22Rv1 (cell line): ENCODE measurements around the gene AP3S2.
"Not testable (repeated sequence)": the region's sequence is repeated elsewhere in the genome, so short reads cannot be mapped to it uniquely, and the experiment has no call there.

Experiments used
- H3K27ac ChIP-seq: fragments of 450-650 bp; 2 replicates; pipeline ENCODE4 v1.5.1; 2017
- ZFX ChIP-seq: fragments of 450-650 bp; IDR thresholded peaks from 2 replicates; pipeline ENCODE4 v1.6.1; 2017; ENCODE audit warnings: antibody characterized with exemption, borderline replicate concordance
- TF ChIP-seq, protein P1 (sequence below): fragments of 450-650 bp; IDR thresholded peaks from 2 replicates; pipeline ENCODE4 v1.5.1; 2017; ENCODE audit warnings: mild to moderate bottlenecking

Gene AP3S2

DNA sequence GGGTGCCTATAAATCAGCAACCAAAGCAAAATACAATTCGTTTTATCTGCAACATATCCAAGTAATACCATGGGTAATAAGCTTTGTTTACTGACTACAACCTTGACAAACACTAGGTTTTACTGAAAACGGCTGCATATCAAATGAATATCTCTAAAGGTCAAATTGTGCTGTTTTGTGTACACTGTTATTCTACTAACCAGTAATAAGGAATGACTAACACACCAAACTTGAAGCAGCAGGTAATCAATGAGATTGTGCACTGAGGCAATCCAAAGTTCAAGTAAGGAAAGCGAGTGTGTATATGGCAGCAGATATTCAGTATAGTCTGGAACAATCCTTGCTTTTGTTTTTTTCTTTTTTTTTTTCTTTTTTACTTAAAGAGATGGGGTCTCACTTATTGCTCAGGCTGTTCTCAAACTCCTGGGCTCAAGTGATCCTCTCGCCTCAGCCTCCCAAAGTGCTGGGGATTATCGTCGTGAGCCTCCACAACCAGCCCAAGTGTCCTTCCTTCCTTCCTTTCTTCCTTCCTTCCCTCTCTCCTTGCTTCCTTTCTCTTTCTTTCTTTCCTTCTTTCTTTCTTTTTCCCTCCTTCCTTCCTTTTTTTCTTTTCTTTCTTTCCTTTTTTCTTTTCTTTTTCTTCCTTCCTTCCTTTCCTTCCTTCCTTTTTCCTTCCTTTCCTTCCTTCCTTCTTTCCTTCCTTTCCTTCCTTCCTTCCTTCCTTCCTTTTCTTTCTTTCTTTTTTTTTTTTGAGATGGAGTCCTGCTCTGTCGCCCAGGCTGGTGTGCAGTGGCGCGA lies 34.9 kb downstream of the AP3S2 start:
- TF ChIP-seq ZFX, result no peak
- TF ChIP-seq, protein P1, sequence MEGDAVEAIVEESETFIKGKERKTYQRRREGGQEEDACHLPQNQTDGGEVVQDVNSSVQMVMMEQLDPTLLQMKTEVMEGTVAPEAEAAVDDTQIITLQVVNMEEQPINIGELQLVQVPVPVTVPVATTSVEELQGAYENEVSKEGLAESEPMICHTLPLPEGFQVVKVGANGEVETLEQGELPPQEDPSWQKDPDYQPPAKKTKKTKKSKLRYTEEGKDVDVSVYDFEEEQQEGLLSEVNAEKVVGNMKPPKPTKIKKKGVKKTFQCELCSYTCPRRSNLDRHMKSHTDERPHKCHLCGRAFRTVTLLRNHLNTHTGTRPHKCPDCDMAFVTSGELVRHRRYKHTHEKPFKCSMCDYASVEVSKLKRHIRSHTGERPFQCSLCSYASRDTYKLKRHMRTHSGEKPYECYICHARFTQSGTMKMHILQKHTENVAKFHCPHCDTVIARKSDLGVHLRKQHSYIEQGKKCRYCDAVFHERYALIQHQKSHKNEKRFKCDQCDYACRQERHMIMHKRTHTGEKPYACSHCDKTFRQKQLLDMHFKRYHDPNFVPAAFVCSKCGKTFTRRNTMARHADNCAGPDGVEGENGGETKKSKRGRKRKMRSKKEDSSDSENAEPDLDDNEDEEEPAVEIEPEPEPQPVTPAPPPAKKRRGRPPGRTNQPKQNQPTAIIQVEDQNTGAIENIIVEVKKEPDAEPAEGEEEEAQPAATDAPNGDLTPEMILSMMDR, result no peak
- peak overlapping the region; percentile 0; the same call in 1 of the 2 replicates for H3K27ac ChIP-seq

DNA sequence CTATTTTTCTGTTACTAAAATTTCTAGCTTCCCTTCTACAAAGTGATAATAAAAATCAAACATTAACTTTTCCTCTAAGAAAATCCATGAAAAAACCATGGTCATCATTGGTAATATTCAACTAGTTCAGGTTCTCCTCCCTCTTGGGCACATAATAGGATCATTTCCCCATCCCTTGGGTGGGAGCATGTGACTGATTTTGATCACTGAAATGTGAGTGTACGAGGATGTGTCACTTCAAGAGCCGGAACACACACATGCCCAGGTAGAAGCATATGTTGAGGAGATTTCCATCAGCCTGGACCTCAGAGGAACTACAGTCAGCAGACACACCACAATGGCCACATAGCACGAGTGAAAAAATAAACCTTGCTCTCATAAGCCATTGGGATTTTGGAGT lies 36.1 kb downstream of the AP3S2 start:
- no peak for TF ChIP-seq ZFX
- TF ChIP-seq, protein P1, result no peak

DNA sequence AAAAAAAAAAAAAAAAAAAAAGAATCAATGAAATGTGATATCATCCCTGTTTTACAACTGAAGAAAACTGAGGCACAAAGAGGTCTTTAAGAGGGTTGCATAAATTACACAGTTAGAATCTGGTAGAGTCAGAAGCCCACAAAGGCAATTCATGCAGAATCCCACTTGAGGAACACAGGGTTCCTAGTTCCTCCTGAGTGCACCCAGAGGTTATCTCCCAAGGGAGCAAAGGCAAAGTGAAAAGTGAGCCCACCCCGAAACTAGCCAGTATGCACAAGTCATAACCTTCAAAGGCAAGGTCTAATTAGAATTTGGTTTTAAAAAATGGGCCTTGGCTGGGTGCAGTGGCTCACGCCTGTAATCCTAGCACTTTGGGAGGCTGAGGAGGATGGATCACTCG lies 37.8 kb downstream of the AP3S2 start:
- no peak overlapping the region for H3K27ac ChIP-seq
- TF ChIP-seq ZFX, result no peak
- TF ChIP-seq, protein P1, result no peak

More for the DNA sequence above, 36.1 kb downstream of the AP3S2 start:
- no peak overlapping the region for H3K27ac ChIP-seq

DNA sequence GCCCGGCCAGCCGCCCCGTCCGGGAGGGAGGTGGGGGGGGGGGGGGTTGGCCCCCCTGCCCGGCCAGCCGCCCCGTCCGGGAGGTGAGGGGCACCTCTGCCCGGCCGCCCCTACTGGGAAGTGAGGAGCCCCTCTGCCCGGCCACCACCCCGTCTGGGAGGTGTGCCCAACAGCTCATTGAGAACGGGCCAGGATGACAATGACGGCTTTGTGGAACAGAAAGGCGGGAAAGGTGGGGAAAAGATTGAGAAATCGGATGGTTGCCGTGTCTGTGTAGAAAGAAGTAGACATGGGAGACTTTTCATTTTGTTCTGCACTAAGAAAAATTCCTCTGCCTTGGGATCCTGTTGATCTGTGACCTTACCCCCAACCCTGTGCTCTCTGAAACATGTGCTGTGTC lies 38.9 kb downstream of the AP3S2 start:
- H3K27ac ChIP-seq, result not testable (repeated sequence)

DNA sequence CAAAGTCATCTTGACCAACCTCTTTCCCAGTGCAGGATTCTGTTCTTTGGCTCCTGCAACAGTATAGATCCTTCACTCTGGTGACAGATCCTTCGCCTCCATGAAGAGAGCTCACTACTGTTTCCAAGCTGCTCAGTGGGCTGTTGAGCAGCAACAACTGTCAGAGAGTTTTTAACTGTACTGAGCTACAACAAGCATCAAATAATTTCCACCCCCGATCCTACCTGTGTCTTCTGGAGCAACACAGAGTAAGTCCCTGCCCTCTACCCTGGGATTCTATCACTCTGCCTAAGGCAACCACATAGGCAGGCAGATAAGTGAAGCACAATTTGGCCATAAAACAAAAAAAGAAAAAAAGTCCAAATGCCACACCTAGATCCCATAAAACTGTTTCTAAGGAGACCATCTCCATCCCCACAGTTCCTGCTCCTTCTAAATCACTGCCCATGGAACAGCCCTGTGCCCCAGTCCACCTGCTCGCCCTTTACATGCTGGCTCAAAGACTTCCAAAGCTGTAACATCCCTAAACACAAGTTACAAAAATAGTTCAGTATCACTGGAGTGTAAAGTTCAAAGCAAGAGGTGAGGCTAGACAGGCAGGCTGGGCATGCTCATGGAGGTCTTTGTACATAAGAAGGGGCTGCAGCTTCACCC lies 41.3 kb downstream of the AP3S2 start:
- H3K27ac ChIP-seq, result no peak overlapping the region
- TF ChIP-seq, protein P1, result no peak
- TF ChIP-seq ZFX, result no peak

DNA sequence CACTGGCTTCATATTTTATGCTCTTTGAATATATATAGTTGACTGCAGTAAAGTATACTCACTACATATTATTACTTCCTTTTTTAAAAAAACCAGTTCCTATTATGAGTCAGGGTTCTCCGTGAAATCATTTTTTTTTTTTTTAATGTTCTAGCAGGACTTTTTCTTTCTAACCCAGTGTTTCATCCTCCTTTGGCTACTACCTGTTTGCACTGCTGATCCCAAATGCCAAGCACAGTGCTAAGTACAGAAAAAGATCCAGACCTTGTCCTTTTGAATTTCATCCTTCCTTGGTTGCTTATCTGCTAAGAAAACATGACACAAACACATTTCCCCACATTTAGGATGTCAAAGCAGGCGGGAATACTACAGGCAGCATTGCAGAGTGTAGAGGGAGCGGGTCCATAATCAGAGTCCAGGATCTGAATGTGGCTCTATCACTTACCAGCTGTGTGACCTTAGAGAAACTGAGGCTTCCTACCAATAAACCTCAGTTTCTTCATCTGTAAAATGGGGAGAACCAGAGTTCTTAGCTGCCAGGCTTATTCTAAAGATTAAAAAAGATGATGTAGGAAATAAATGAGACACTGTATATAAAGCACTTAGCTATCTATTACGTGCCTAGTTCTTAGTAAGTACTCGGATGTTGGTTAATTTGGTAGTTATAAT lies 42.0 kb downstream of the AP3S2 start:
- no peak overlapping the region for H3K27ac ChIP-seq
- TF ChIP-seq, protein P1, result no peak
- no peak for TF ChIP-seq ZFX

DNA sequence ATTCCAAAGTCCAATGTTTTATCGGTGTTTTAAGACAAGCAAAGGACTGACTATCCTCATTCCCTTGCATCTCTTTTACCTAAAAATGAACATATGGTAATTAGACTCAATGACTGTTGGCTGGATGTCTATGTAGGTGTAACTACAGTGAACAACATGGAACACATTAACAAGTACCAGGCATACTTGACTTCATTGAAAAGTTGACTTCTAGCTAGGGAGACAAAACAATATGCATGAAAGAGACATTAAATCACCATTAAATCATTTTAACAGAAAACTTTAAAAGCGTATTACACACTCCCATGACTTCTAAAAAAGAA lies 44.9 kb downstream of the AP3S2 start:
- no peak overlapping the region for H3K27ac ChIP-seq
- no peak for TF ChIP-seq ZFX
- TF ChIP-seq, protein P1, result no peak
